Measurements from ENCODE around the gene PLEKHA6.

Gene PLEKHA6

GRCh38 chr1:204368996-204369726 lies 9.4 kb upstream of the PLEKHA6 start (continued):
- TF ChIP-seq OSR1 (CRISPR knock-in tag; IDR thresholded peaks at IDR 0.05) (no peak), TOX (CRISPR knock-in tag; IDR thresholded peaks at IDR 0.05; ENCODE audit: borderline replicate concordance) (no peak)

DNA sequence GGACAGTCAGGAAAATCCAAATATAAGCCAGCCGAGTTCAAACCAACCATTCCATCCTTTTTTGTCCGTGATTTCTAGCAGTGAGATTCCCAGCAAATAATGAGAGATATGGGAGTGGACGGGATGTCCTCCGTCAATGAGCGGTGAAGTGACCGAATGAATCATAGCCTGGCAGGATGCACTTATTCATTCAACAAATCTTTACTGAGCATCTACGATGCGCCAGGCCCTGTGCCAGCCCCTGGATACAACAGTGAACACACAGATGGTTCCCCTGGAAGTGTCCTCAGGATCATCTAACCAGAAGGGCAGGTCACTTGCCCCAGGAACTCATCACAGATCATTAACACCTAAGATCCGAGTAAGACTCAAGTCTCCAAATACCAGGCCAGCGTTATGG lies 8.2 kb upstream of the PLEKHA6 start:
- no peak for TF ChIP-seq ZFP3 (CRISPR knock-in tag; IDR thresholded peaks at IDR 0.05)
- TF ChIP-seq, protein P1, sequence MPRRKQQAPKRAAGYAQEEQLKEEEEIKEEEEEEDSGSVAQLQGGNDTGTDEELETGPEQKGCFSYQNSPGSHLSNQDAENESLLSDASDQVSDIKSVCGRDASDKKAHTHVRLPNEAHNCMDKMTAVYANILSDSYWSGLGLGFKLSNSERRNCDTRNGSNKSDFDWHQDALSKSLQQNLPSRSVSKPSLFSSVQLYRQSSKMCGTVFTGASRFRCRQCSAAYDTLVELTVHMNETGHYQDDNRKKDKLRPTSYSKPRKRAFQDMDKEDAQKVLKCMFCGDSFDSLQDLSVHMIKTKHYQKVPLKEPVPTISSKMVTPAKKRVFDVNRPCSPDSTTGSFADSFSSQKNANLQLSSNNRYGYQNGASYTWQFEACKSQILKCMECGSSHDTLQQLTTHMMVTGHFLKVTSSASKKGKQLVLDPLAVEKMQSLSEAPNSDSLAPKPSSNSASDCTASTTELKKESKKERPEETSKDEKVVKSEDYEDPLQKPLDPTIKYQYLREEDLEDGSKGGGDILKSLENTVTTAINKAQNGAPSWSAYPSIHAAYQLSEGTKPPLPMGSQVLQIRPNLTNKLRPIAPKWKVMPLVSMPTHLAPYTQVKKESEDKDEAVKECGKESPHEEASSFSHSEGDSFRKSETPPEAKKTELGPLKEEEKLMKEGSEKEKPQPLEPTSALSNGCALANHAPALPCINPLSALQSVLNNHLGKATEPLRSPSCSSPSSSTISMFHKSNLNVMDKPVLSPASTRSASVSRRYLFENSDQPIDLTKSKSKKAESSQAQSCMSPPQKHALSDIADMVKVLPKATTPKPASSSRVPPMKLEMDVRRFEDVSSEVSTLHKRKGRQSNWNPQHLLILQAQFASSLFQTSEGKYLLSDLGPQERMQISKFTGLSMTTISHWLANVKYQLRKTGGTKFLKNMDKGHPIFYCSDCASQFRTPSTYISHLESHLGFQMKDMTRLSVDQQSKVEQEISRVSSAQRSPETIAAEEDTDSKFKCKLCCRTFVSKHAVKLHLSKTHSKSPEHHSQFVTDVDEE (CRISPR knock-in tag; IDR thresholded peaks at IDR 0.05): no peak
- no peak for TF ChIP-seq BACH2 (CRISPR knock-in tag; IDR thresholded peaks at IDR 0.05; ENCODE audit: borderline replicate concordance)
- ATAC-seq: no peak

- TF ChIP-seq ZC3H10 (CRISPR knock-in tag; IDR thresholded peaks at IDR 0.05) (no peak), ZNF565 (CRISPR knock-in tag; conservative IDR thresholded peaks at IDR 0.05; ENCODE audit: low read depth) (no peak), SNAI2 (CRISPR knock-in tag; IDR thresholded peaks at IDR 0.05) (no peak), CREB5 (CRISPR knock-in tag; IDR thresholded peaks at IDR 0.05; ENCODE audit: low read depth) (no peak), PATZ1 (CRISPR knock-in tag; IDR thresholded peaks at IDR 0.05; ENCODE audit: borderline replicate concordance) (no peak), ESRRG (CRISPR knock-in tag; IDR thresholded peaks at IDR 0.05) (no peak), CSDC2 (CRISPR knock-in tag; IDR thresholded peaks at IDR 0.05) (no peak), ISL1 (CRISPR knock-in tag; IDR thresholded peaks at IDR 0.05) (no peak), ZFP30 (CRISPR knock-in tag; IDR thresholded peaks at IDR 0.05) (no peak), ARNTL (CRISPR knock-in tag; IDR thresholded peaks at IDR 0.05; ENCODE audit: borderline replicate concordance, low read depth) (no peak), CSRNP3 (CRISPR knock-in tag; IDR thresholded peaks at IDR 0.05) (no peak), GLIS3 (CRISPR knock-in tag; IDR thresholded peaks at IDR 0.05) (no peak), OSR1 (CRISPR knock-in tag; IDR thresholded peaks at IDR 0.05) (no peak), PPARA (CRISPR knock-in tag; IDR thresholded peaks at IDR 0.05; ENCODE audit: borderline replicate concordance) (no peak), POU6F1 (CRISPR knock-in tag; IDR thresholded peaks at IDR 0.05; ENCODE audit: borderline replicate concordance, low read depth) (no peak), TOX (CRISPR knock-in tag; IDR thresholded peaks at IDR 0.05; ENCODE audit: borderline replicate concordance) (no peak), TCF4 (CRISPR knock-in tag; IDR thresholded peaks at IDR 0.05; ENCODE audit: borderline replicate concordance) (no peak)
- TF ChIP-seq, protein P1 (CRISPR knock-in tag; IDR thresholded peaks at IDR 0.05): no peak
- no peak for ATAC-seq
These were observed 7.6 kb upstream of the PLEKHA6 start for GRCh38 chr1:204367193-204367858.
